IgD-negative memory B cell (primary cell): ENCODE measurements around the gene ANP32D. TPM values are rescaled to one million over a fixed set of nuclear protein-coding genes. Genes with fewer than 3 reads are reported as not detected.

Experiments used
- polyA plus RNA-seq: library from polyadenylated mRNA; unstranded; fragments of 300-500 nt; fragmentation: Illumina TruSeq; gene quantifications from one replicate; pipeline ENCODE4 v1.2.3, GENCODE V29; 2021

The ANP32D gene
- polyA plus RNA-seq, 1 donor from 2014 or later, result not detected

Other genes starting within 250 kb of the ANP32D start
- 11.1 TPM for gene ZNF641, start 121.6 kb upstream of the ANP32D start, polyA plus RNA-seq
- gene C12orf54, start 9.9 kb downstream of the ANP32D start, polyA plus RNA-seq, result not detected
- not detected for gene OR8S1, start 53.1 kb downstream of the ANP32D start, polyA plus RNA-seq
- not detected for gene LALBA, start 97.5 kb downstream of the ANP32D start, polyA plus RNA-seq
- gene KANSL2, start 209.7 kb downstream of the ANP32D start, polyA plus RNA-seq, result 47.8 TPM
- 14.9 TPM for gene CCNT1, start 244.1 kb downstream of the ANP32D start, polyA plus RNA-seq